K562 (cell line): Measurements from ENCODE around the gene DDAH1. TPM values are rescaled to one million over a fixed set of nuclear protein-coding genes. Genes with fewer than 3 reads are reported as not detected.

ENCODE experiments used
- CAMTA2 ChIP-seq: fragments of 250-450 bp; sonication (Bioruptor Pico); conservative IDR thresholded peaks from 2 replicates; pipeline ENCODE4 v1.5.1; 2022
- COPS2 ChIP-seq: fragments of 450-650 bp; conservative IDR thresholded peaks from 2 replicates; pipeline ENCODE4 v1.6.1; 2016; ENCODE audit warnings: mild to moderate bottlenecking, moderate library complexity
- CSDE1 ChIP-seq, 2 experiments: fragments of 450-650 bp; IDR thresholded peaks; 2 replicates each; pipeline ENCODE4 v1.6.1; 2016; ENCODE audit warnings: mild to moderate bottlenecking in 1 of 2
- EGR1 ChIP-seq: fragments of 450-650 bp; conservative IDR thresholded peaks from 2 replicates; pipeline ENCODE4 v1.6.1; 2017; ENCODE audit warnings: mild to moderate bottlenecking
- FOXK2 ChIP-seq, 2 experiments: fragments of 450-650 bp; IDR thresholded peaks in 1 of 2; conservative IDR thresholded peaks in 1 of 2; 2 replicates each; pipeline ENCODE4 v1.6.1; 2016; ENCODE audit warnings: low read depth in 2 of 2, mild to moderate bottlenecking in 1 of 2
- GTF2A2 ChIP-seq: IDR thresholded peaks from 2 replicates; pipeline ENCODE4 v1.6.1; 2016; ENCODE audit warnings: mild to moderate bottlenecking, missing genetic modification characterization, missing compliant biosample characterization
- KDM1A ChIP-seq, 2 experiments: fragments of 450-650 bp; IDR thresholded peaks; 2 replicates each; pipeline ENCODE4 v1.6.1; 2016; ENCODE audit warnings: mild to moderate bottlenecking in 2 of 2
- L3MBTL2 ChIP-seq: fragments of 450-650 bp; IDR thresholded peaks from 2 replicates; pipeline ENCODE4 v1.6.1; 2016; ENCODE audit warnings: mild to moderate bottlenecking, moderate library complexity
- MECOM ChIP-seq: fragments of 250-450 bp; sonication (Bioruptor Pico); IDR thresholded peaks from 2 replicates; pipeline ENCODE4 v1.8.0; 2022; ENCODE audit warnings: inconsistent platforms
- NEUROD1 ChIP-seq: fragments of 150-350 bp; IDR thresholded peaks from 2 replicates; pipeline ENCODE4 v1.6.1; 2014; ENCODE audit warnings: borderline replicate concordance, low read length, low read depth; ENCODE audit not compliant: partially characterized antibody
- POLR2H ChIP-seq: IDR thresholded peaks from 2 replicates; pipeline ENCODE4 v1.6.1; 2016; ENCODE audit warnings: missing genetic modification characterization, low read depth, mild to moderate bottlenecking, control low read depth, missing compliant biosample characterization, moderate library complexity
- RCOR1 ChIP-seq, 2 experiments: IDR thresholded peaks; 2 replicates each; pipeline ENCODE4 v1.6.1; 2012; ENCODE audit warnings: low read depth in 2 of 2, low read length in 2 of 2, borderline replicate concordance in 1 of 2, improper control_type of control experiment in 1 of 2
- SFPQ ChIP-seq: fragments of 200-400 bp; formaldehyde crosslinking; IDR thresholded peaks from 2 replicates; pipeline ENCODE4 v1.6.1; 2017; ENCODE audit warnings: mild to moderate bottlenecking, low read depth, low read length, moderate library complexity
- SMAD1 ChIP-seq: fragments of 150-350 bp; IDR thresholded peaks from 2 replicates; pipeline ENCODE4 v1.6.1; 2014; ENCODE audit warnings: low read length, low read depth; ENCODE audit not compliant: partially characterized antibody
- THAP12 ChIP-seq: fragments of 250-450 bp; sonication (Bioruptor Pico); IDR thresholded peaks from 2 replicates; pipeline ENCODE4 v1.9.0; 2021; ENCODE audit warnings: mild to moderate bottlenecking, inconsistent platforms
- ZBED1 ChIP-seq: IDR thresholded peaks from 2 replicates; pipeline ENCODE4 v1.6.1; 2014
- ZBTB12 ChIP-seq: fragments of 250-450 bp; sonication (Bioruptor Pico); IDR thresholded peaks from 2 replicates; pipeline ENCODE4 v1.4.0; 2020
- ZBTB7A ChIP-seq: IDR thresholded peaks from 2 replicates; pipeline ENCODE4 v1.6.1; 2011; ENCODE audit warnings: low read depth, mild to moderate bottlenecking, low read length, moderate library complexity, borderline replicate concordance; ENCODE audit not compliant: control insufficient read depth
- ZC3H8 ChIP-seq: fragments of 450-650 bp; IDR thresholded peaks from 2 replicates; pipeline ENCODE4 v1.6.1; 2017
- ZNF354B ChIP-seq: fragments of 250-450 bp; sonication (Bioruptor Pico); IDR thresholded peaks from 2 replicates; pipeline ENCODE4 v1.4.0; 2020
- ZNF586 ChIP-seq: fragments of 450-650 bp; formaldehyde crosslinking; conservative IDR thresholded peaks from 2 replicates; pipeline ENCODE4 v1.4.0; 2020; ENCODE audit warnings: mild to moderate bottlenecking, moderate library complexity
- ZNF740 ChIP-seq, 3 experiments: fragments of 200-800 bp in 1 of 3; sonication (Bioruptor generic) in 1 of 3; sonication (generic) in 1 of 3; formaldehyde crosslinking in 1 of 3; IDR thresholded peaks; 2 replicates each; pipeline versions ENCODE4 v1.6.1 to v1.8.0; 2016 to 2022; ENCODE audit warnings: mild to moderate bottlenecking in 2 of 3, missing compliant biosample characterization in 2 of 3, missing genetic modification characterization in 2 of 3, missing genetic modification reagents in 1 of 3
- ZNF780A ChIP-seq: fragments of 250-450 bp; sonication (Bioruptor Pico); IDR thresholded peaks from 2 replicates; pipeline ENCODE4 v1.5.0; 2021; ENCODE audit warnings: mild to moderate bottlenecking
- polyA plus RNA-seq, 8 experiments: library from polyadenylated mRNA; depleted of rRNA in 4 of 8; stranded (reverse) in 5 of 8; unstranded in 3 of 8; fragments of >200 nt; fragmentation: Nextera tagmentation in 2 of 8; fragmentation: Illumina TruSeq in 1 of 8; extraction: Ambion mirVana in 2 of 8; extraction: Trizol in 1 of 8; gene quantifications; 2 replicates each; pipeline versions ENCODE4 v1.2.1 to v1.2.3, GENCODE V29; 2011 to 2014; ENCODE audit warnings: inconsistent platforms in 1 of 8, missing spikeins in 1 of 8
- total RNA-seq, 7 experiments: library from RNA; depleted of rRNA in 6 of 7; stranded (reverse); fragments of >200 nt in 6 of 7; fragmentation: Illumina TruSeq in 2 of 7; extraction: Trizol in 2 of 7; gene quantifications; 2 replicates each; pipeline versions ENCODE4 v1.2.1 to v1.2.3, GENCODE V29; 2011 to 2021; ENCODE audit warnings: low replicate concordance in 1 of 7

The DDAH1 gene
- total and polyA plus RNA-seq, 9 of the 15 experiments (the other 6 are each of a cell fraction or from before 2014, with no cell fraction given): 0.04 to 0.24 (median 0.10) TPM

- TF ChIP-seq KDM1A (IDR thresholded peaks at IDR 0.05) (no peak), ZBTB12 (peak; percentile 84), ZNF780A (CRISPR knock-in tag) (no peak), ZBTB7A (peak; percentile 82; the same call in 1 of the 2 replicates), EGR1 (peak; percentile 76), ZNF740 (CRISPR knock-in tag; IDR thresholded peaks at IDR 0.05) (no peak), ZNF740 (tag; IDR thresholded peaks at IDR 0.05) (no peak), L3MBTL2 (peak; percentile 51), ZNF586 (CRISPR knock-in tag) (no peak), GTF2A2 (tag) (no peak), RCOR1 (IDR thresholded peaks at IDR 0.05; ENCODE audit: borderline replicate concordance in 1 of 2, low read depth in 2 of 2, low read length in 2 of 2) (no peak), FOXK2 (conservative IDR thresholded peaks at IDR 0.05 in 1 of 2, IDR thresholded peaks at IDR 0.05 in 1 of 2; ENCODE audit: low read depth in 2 of 2) (no peak; a peak in 1 of 4 replicates), ZNF354B (CRISPR knock-in tag) (no peak), SMAD1 (peak; percentile 67), SFPQ (no peak), CSDE1 (IDR thresholded peaks at IDR 0.05) (no peak), THAP12 (CRISPR knock-in tag) (0 out of 2 replicates have a peak, but pooled peaks have one; percentile 61), CAMTA2 (CRISPR knock-in tag) (no peak), ZBED1 (no peak), COPS2 (no peak), MECOM (CRISPR knock-in tag) (no peak), ZC3H8 (no peak), POLR2H (tag) (peak; percentile 74), NEUROD1 (no peak)
- TF ChIP-seq, all 486 proteins: peak for 111
Measured at GRCh38 chr1:85276215-85276977, 188.6 kb downstream of the DDAH1 start, which contains the start of gene BCL10 (continued).
